Adrenal gland (tissue), 12 donors: ENCODE measurements around the gene PI4KB. TPM values are rescaled to one million over a fixed set of nuclear protein-coding genes. Genes with fewer than 3 reads are reported as not detected.

Experiments used
- DNase-seq, 7 donors: peaks; one replicate each; pipeline ENCODE4 v3.0.0-alpha.2; 2019 to 2020
- H3K27ac ChIP-seq, 5 donors: fragments of 200-600 bp; sonication (generic) in 4 of 5; 1 replicate in 3 of 5; 2 replicates in 2 of 5; pipeline versions ENCODE4 v1.5.1 to v1.8.0; 2016 to 2020; ENCODE audit warnings: mild to moderate bottlenecking in 1 of 5
- H3K27me3 ChIP-seq: fragments of 200-600 bp; 2 replicates; pipeline ENCODE4 v1.8.0; 2021
- H3K36me3 ChIP-seq, 2 donors: fragments of 200-600 bp; replicated peaks in 1 of 2; 1 replicate in 1 of 2; 2 replicates in 1 of 2; pipeline versions ENCODE4 v1.5.1 to v1.8.0; 2018 to 2022
- H3K4me1 ChIP-seq, 2 donors: fragments of 200-600 bp; replicated peaks in 1 of 2; 1 replicate in 1 of 2; 2 replicates in 1 of 2; pipeline versions ENCODE4 v1.5.1 to v1.8.0; 2018 to 2021
- H3K4me3 ChIP-seq, 4 donors: fragments of 200-600 bp; sonication (generic) in 3 of 4; one replicate each; pipeline ENCODE4 v1.5.1; 2016 to 2018
- H3K9me3 ChIP-seq, 3 donors: fragments of 200-600 bp; sonication (generic) in 1 of 3; replicated peaks in 1 of 3; 1 replicate in 2 of 3; 2 replicates in 1 of 3; pipeline versions ENCODE4 v1.5.1 to v1.8.0; 2016 to 2021
- POLR2A ChIP-seq, 2 donors: fragments of 450-650 bp; IDR thresholded peaks; one replicate each; pipeline ENCODE4 v1.6.1; 2017; ENCODE audit warnings: antibody characterized with exemption in 2 of 2, mild to moderate bottlenecking in 2 of 2, moderate library complexity in 1 of 2
- WGBS, 4 donors: extraction: QIAGEN DNeasy Blood & Tissue Kit in 2 of 4; methylation state at CpG; one replicate each; pipeline versions ENCODE4 v1.1.5 to v1.1.7; 2013 to 2017; 5-methylcytosine and 5-hydroxymethylcytosine counted together
- intact Hi-C, 2 donors: fragments of 100-400 bp; cut with DNase I; formaldehyde crosslinking; loops; one replicate each; pipeline versions ENCODE4 v1.14.1 to v1.15.0; 2022 to 2023
- polyA plus RNA-seq, 3 donors: library from polyadenylated mRNA; stranded (reverse); fragments of 200-250 nt in 2 of 3; fragments of 350-450 nt in 1 of 3; fragmentation: Illumina TruSeq in 1 of 3; extraction: RNeasy Lipid Tissue Mini Kit (QIAGEN cat#74804) in 1 of 3; gene quantifications; one replicate each; pipeline ENCODE4 v1.2.3, GENCODE V29; 2013 to 2014
- small RNA-seq, 2 donors: library from RNA; depleted of rRNA; stranded (forward); fragments of <200 nt; gene quantifications; one replicate each; pipeline ENCODE3, GENCODE V24; 2016
- total RNA-seq, 9 donors: library from RNA; depleted of rRNA in 4 of 9; stranded (reverse); fragments of >200 nt in 4 of 9; fragments of 120-200 nt in 1 of 9; fragmentation: NEBNext Ultra II Directional in 1 of 9; extraction: Animal tissue kit (Norgen Biotek cat#: 25700) in 1 of 9; gene quantifications; one replicate each; pipeline versions ENCODE4 v1.1.0 to v1.2.4, GENCODE V29; 2013 to 2023
- TF ChIP-seq, protein P1 (sequence below), 6 experiments: fragments of 450-650 bp in 4 of 6; fragments of 200-600 bp in 2 of 6; sonication (generic) in 1 of 6; IDR thresholded peaks; 1 replicate in 5 of 6; 2 replicates in 1 of 6; pipeline versions ENCODE4 v1.5.1 to v1.8.0; 2016 to 2021; ENCODE audit warnings: antibody characterized with exemption in 6 of 6, mild to moderate bottlenecking in 2 of 6, moderate library complexity in 1 of 6
- donor health status: healthy with polysubstance abuse.
- donor health status: Bipolar disorder and iron deficiency.
- donor health status: DM: yes; HTN: yes; CAD: no.
- donor health status: DM: no; HTN: no; CAD: no.
- donor health status: DM: no; HTN: no; CAD: no.
- donor health status: DM: yes; HTN: yes; CAD: no.

The PI4KB gene
- total and polyA plus RNA-seq, 12 donors: 30.8 to 83.5 (median 63.2) TPM

DNA sequence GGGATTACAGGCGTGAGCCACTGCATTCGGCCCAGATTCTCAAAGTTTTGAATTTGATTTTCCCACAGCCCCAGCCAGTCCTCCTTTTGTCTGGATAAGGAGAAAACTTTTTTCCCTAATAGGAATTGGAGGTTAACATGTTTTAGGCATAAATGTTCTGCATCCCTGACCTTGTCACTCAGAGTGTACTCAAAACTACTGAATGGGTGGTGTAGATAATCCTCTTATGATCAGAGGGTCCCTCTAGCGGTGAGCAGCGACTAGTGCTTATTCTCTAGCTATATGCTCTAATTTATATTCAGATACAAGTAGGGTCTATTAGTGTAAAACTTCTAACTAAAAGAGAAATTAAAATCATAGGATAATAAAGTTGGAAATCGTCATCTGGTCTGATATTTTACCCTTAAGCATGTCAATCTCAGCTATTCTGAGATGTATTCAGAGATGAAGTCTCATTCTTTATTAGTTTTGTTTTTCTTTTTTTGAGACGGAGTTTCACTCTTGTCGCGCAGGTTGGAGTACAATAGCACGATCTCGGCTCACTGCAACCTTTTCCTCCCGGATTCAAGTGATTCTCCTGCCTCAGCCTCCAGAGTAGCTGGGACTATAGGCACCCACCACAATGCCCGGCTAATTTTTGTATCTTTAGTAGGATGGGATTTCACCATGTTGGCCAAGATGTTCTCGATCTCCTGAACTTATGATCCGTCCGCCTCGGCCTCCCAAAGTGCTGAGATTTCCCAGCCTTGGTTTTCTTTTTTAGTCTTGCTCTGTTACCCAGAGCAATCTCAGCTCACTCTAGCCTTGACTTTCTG, 75.4 kb downstream of the PI4KB start:
- H3K9me3 ChIP-seq: no peaks in the 10 kb centered on the region
- no peaks in the 10 kb centered on the region for H3K27me3 ChIP-seq
- H3K36me3 ChIP-seq: peaks cover 0 to 31% of the 10 kb centered on the region in 2 donors
- peaks cover 12% of the 10 kb centered on the region in 2 donors for H3K4me1 ChIP-seq
- peak; percentile 46 to 87 (median 71) for DNase-seq
- 52 to 57% (median 56%) methylated on average over 16 of the region's 16 CpGs for WGBS, 4 donors
- no peak overlapping the region for H3K27ac ChIP-seq
- intact Hi-C loops: loop anchor here (5.0 kb wide), 1 partner anchor 55 kb away; the partner anchor contains the start of gene PIP5K1A (in 2 of the 2)
- TF ChIP-seq, protein P1, sequence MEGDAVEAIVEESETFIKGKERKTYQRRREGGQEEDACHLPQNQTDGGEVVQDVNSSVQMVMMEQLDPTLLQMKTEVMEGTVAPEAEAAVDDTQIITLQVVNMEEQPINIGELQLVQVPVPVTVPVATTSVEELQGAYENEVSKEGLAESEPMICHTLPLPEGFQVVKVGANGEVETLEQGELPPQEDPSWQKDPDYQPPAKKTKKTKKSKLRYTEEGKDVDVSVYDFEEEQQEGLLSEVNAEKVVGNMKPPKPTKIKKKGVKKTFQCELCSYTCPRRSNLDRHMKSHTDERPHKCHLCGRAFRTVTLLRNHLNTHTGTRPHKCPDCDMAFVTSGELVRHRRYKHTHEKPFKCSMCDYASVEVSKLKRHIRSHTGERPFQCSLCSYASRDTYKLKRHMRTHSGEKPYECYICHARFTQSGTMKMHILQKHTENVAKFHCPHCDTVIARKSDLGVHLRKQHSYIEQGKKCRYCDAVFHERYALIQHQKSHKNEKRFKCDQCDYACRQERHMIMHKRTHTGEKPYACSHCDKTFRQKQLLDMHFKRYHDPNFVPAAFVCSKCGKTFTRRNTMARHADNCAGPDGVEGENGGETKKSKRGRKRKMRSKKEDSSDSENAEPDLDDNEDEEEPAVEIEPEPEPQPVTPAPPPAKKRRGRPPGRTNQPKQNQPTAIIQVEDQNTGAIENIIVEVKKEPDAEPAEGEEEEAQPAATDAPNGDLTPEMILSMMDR (IDR thresholded peaks at IDR 0.05): peak; percentile 73 to 85 (median 81)
- TF ChIP-seq POLR2A (IDR thresholded peaks at IDR 0.05): no peak
- no peak overlapping the region for H3K4me3 ChIP-seq

DNA sequence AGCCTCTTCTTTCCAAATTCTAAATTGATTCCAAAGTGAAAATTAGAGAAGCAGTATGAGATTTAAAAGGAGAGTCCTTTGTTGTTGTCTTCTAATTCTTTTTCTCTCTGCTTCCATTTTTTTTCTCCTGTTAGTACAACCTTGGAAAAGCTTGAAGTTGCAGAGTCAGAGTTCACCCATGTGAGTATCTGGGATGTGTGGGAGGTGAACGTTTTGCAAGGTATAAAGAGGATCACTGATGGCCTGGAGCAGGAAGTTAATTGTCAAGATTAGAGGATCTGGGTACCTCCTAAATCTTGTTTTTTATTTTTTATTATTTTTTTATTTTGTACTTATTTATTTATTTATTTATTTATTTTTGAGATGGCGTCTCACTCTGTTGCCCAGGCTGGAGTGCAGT, 80.4 kb downstream of the PI4KB start:
- WGBS, 4 donors: 70 to 88% (median 78%) methylated on average over 2 of the region's 2 CpGs
- DNase-seq: no peak
- Histone ChIP-seq H3K27me3 (no peaks in the 10 kb centered on the region), H3K4me1 (no peaks in the 10 kb centered on the region), H3K36me3 (peaks cover 0 to 82% of the 10 kb centered on the region in 2 donors), H3K27ac (no peak overlapping the region), H3K9me3 (no peaks in the 10 kb centered on the region), H3K4me3 (no peak overlapping the region)
- TF ChIP-seq, protein P1 (IDR thresholded peaks at IDR 0.05): no peak
- no peak for TF ChIP-seq POLR2A (IDR thresholded peaks at IDR 0.05)
- intact Hi-C loops: no loop called here

DNA sequence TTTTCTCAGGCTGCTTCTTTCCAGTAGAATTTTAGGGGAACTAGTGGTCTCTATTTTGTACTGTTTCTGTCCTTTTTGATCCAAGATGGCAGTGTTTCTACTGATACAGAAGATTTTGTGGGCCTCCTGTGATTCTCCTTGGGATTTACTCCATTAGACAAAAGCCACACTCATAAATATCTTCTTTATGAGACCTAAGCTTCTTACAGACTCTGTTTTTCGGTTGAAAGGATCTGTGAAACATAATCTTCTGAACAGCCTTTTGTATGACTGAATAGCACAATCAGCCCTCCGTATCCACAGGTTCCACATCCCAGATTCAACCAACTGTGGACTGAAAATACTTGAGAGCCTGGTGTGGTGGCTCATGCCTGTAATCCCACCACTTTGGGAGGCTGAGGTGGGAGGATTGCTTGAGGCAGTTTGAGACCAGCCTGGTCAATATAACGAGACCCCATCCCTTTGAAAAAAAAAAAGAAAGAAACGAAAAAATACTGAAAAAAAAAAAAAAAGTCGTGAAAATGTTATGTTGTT, 83.5 kb downstream of the PI4KB start:
- Histone ChIP-seq H3K27me3 (no peaks in the 10 kb centered on the region), H3K9me3 (no peaks in the 10 kb centered on the region), H3K27ac (no peak overlapping the region), H3K36me3 (peaks cover 0 to 100% of the 10 kb centered on the region in 2 donors), H3K4me3 (no peak overlapping the region), H3K4me1 (no peaks in the 10 kb centered on the region)
- no peak for DNase-seq
- no peak for TF ChIP-seq POLR2A (IDR thresholded peaks at IDR 0.05)
- TF ChIP-seq, protein P1 (IDR thresholded peaks at IDR 0.05): no peak
- intact Hi-C loops: no loop called here
- 81 to 86% (median 84%) methylated on average over 5 of the region's 5 CpGs for WGBS, 4 donors

DNA sequence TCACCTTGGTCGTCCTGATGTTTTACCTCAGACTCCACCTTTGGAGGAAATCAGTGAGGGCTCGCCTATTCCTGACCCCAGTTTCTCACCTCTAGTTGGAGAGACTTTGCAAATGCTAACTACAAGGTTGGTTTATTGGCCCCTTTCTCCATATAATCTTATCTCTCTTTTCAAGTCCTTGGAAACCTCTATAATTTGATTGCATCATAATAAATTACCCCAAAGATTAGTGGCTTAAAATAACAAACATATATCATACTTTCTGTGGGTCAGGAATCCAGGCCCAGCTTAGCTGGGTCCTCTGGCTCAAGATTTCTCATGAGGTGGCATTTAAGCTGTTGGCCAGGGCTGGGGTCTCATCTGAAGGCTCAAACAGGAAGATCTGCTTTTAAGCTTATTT, 84.8 kb downstream of the PI4KB start:
- 73 to 79% (median 74%) methylated on average over 2 of the region's 2 CpGs for WGBS, 4 donors
- Histone ChIP-seq H3K36me3 (peaks cover 0 to 100% of the 10 kb centered on the region in 2 donors), H3K27me3 (no peaks in the 10 kb centered on the region), H3K9me3 (no peaks in the 10 kb centered on the region), H3K4me1 (peaks cover 0 to 9% of the 10 kb centered on the region in 2 donors), H3K27ac (no peak overlapping the region), H3K4me3 (no peak overlapping the region)
- intact Hi-C loops: no loop called here
- DNase-seq: no peak
- no peak for TF ChIP-seq POLR2A (IDR thresholded peaks at IDR 0.05)
- TF ChIP-seq, protein P1 (IDR thresholded peaks at IDR 0.05): no peak

Small RNAs within 50 kb of the gene (small RNA-seq; reads per million reads assigned to genes)
- gene RN7SL444P: 0.08 to 0.12 reads per million in 2 donors

Other genes starting within 250 kb of the PI4KB start
- gene SEMA6C, start 180.8 kb downstream of the PI4KB start, total RNA-seq: 1 to 10 TPM in 8 of 9 donors, under 1 TPM in 1; 0.66 to 7.1 (median 3.6) TPM
- gene SEMA6C, start 180.8 kb downstream of the PI4KB start, polyA plus RNA-seq: 10 to 100 TPM in 2 of 3 donors, under 1 TPM in 1; 0.88 to 40.5 (median 14.9) TPM
- 10 to 100 TPM in 3 of 9 donors, 1 to 10 TPM in 6; 1.4 to 18.3 (median 6.4) TPM for gene TNFAIP8L2, start 170.8 kb downstream of the PI4KB start, total RNA-seq
- gene TNFAIP8L2, start 170.8 kb downstream of the PI4KB start, polyA plus RNA-seq: 10 to 100 TPM in 2 of 3 donors, 1 to 10 TPM in 1; 3.3 to 19.9 (median 15.2) TPM
- 10 to 100 TPM in 7 of 9 donors, 1 to 10 TPM in 2; 7.9 to 21.5 (median 14.6) TPM for gene LYSMD1, start 161.5 kb downstream of the PI4KB start, total RNA-seq
- gene LYSMD1, start 161.5 kb downstream of the PI4KB start, polyA plus RNA-seq: 10 to 100 TPM in 1 of 3 donors, 1 to 10 TPM in 2; 4.4 to 12.8 (median 9.1) TPM
- gene SCNM1, start 161.3 kb downstream of the PI4KB start, total RNA-seq: 10 to 100 TPM; 16.4 to 51.7 (median 33.0) TPM
- 10 to 100 TPM; 47.2 to 89.0 (median 83.2) TPM for gene SCNM1, start 161.3 kb downstream of the PI4KB start, polyA plus RNA-seq
- 1 to 10 TPM in 1 of 9 donors, under 1 TPM in 2, not detected in 6; 0.28 to 1.2 (median 0.60) TPM for gene TMOD4, start 151.4 kb downstream of the PI4KB start, total RNA-seq
- gene TMOD4, start 151.4 kb downstream of the PI4KB start, polyA plus RNA-seq: under 1 TPM in 2 of 3 donors, not detected in 1; 0.84 to 0.88 TPM
- gene VPS72, start 137.2 kb downstream of the PI4KB start, total RNA-seq: 10 to 100 TPM; 30.0 to 57.1 (median 39.1) TPM
- 10 to 100 TPM; 33.1 to 54.4 (median 41.3) TPM for gene VPS72, start 137.2 kb downstream of the PI4KB start, polyA plus RNA-seq
- gene PIP5K1A, start 128.9 kb downstream of the PI4KB start, total RNA-seq: 10 to 100 TPM; 28.8 to 61.7 (median 47.1) TPM
- gene PIP5K1A, start 128.9 kb downstream of the PI4KB start, polyA plus RNA-seq: 10 to 100 TPM; 31.2 to 46.1 (median 43.7) TPM
- 100 to 1,000 TPM in 8 of 9 donors, 10 to 100 TPM in 1; 99.5 to 380 (median 144) TPM for gene PSMD4, start 72.7 kb downstream of the PI4KB start, total RNA-seq
- gene PSMD4, start 72.7 kb downstream of the PI4KB start, polyA plus RNA-seq: 100 to 1,000 TPM; 200 to 323 (median 250) TPM
- 10 to 100 TPM; 11.1 to 38.3 (median 32.4) TPM for gene ZNF687, start 45.1 kb downstream of the PI4KB start, total RNA-seq
- gene ZNF687, start 45.1 kb downstream of the PI4KB start, polyA plus RNA-seq: 10 to 100 TPM in 1 of 3 donors, 1 to 10 TPM in 2; 7.5 to 18.5 (median 9.5) TPM
- gene RFX5, start 19.8 kb upstream of the PI4KB start, total RNA-seq: 10 to 100 TPM; 37.2 to 82.5 (median 57.1) TPM
- gene RFX5, start 19.8 kb upstream of the PI4KB start, polyA plus RNA-seq: 10 to 100 TPM; 22.6 to 38.0 (median 37.9) TPM
- 10 to 100 TPM; 13.3 to 41.6 (median 34.7) TPM for gene SELENBP1, start 45.3 kb upstream of the PI4KB start, total RNA-seq
- gene SELENBP1, start 45.3 kb upstream of the PI4KB start, polyA plus RNA-seq: 10 to 100 TPM; 11.0 to 61.8 (median 32.3) TPM
- 100 to 1,000 TPM; 204 to 634 (median 299) TPM for gene PSMB4, start 72.2 kb upstream of the PI4KB start, total RNA-seq
- gene PSMB4, start 72.2 kb upstream of the PI4KB start, polyA plus RNA-seq: 100 to 1,000 TPM; 364 to 544 (median 406) TPM
- 100 to 1,000 TPM in 1 of 9 donors, 10 to 100 TPM in 8; 24.0 to 117 (median 60.8) TPM for gene POGZ, start 132.1 kb upstream of the PI4KB start, total RNA-seq
- gene POGZ, start 132.1 kb upstream of the PI4KB start, polyA plus RNA-seq: 10 to 100 TPM; 41.2 to 85.0 (median 63.0) TPM
- 1 to 10 TPM in 3 of 9 donors, under 1 TPM in 6; 0.06 to 5.8 (median 0.78) TPM for gene CGN, start 184.0 kb upstream of the PI4KB start, total RNA-seq
- 1 to 10 TPM in 1 of 3 donors, under 1 TPM in 2; 0.77 to 3.2 (median 0.86) TPM for gene CGN, start 184.0 kb upstream of the PI4KB start, polyA plus RNA-seq
- gene TUFT1, start 212.9 kb upstream of the PI4KB start, total RNA-seq: 10 to 100 TPM in 3 of 9 donors, 1 to 10 TPM in 6; 5.5 to 18.5 (median 9.2) TPM
- 10 to 100 TPM in 1 of 3 donors, 1 to 10 TPM in 2; 6.8 to 17.9 (median 9.0) TPM for gene TUFT1, start 212.9 kb upstream of the PI4KB start, polyA plus RNA-seq